ENCODE measurements around the gene KNCN. TPM values are rescaled to one million over a fixed set of nuclear protein-coding genes. Genes with fewer than 3 reads are reported as not detected.

Gene KNCN
- not detected in 3 replicates for total RNA-seq

DNA sequence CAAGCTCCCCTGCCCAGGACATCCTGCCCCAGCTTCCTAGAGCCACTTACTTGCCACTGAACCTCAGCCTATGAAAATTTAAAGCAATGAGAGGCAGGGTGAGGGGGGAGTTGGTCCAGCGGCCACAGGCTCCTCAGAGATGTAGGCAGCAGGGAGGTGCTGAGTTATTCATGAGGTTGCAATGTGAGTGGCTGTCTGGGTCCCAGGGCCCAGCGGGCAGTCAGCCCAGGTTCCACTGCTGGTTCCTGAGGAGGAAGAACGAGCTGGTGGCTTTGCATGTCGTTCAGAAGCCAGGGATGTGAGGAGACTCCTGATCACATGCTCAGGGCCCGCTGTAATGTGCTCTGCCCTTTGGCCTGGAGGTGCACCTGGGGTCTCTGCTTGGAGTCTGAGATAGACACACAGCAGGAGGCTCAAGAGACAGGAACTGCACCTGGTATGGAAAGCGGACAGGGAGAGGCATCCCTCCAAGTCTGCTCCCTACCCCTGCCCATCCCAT lies at the start of gene KNCN:
TSS of gene KNCN (minus strand) at position 51 of the 499 bp plus-strand sequence. CDS start 432 bp downstream, outside the sequence.
- TF ChIP-seq, protein P1, sequence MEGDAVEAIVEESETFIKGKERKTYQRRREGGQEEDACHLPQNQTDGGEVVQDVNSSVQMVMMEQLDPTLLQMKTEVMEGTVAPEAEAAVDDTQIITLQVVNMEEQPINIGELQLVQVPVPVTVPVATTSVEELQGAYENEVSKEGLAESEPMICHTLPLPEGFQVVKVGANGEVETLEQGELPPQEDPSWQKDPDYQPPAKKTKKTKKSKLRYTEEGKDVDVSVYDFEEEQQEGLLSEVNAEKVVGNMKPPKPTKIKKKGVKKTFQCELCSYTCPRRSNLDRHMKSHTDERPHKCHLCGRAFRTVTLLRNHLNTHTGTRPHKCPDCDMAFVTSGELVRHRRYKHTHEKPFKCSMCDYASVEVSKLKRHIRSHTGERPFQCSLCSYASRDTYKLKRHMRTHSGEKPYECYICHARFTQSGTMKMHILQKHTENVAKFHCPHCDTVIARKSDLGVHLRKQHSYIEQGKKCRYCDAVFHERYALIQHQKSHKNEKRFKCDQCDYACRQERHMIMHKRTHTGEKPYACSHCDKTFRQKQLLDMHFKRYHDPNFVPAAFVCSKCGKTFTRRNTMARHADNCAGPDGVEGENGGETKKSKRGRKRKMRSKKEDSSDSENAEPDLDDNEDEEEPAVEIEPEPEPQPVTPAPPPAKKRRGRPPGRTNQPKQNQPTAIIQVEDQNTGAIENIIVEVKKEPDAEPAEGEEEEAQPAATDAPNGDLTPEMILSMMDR (IDR thresholded peaks at IDR 0.05; ENCODE audit: unreplicated experiment): no peak
- H3K27ac Mint-ChIP-seq: no peak within 1 kb of the TSS
- H3K4me1 Mint-ChIP-seq: no peaks in the 10 kb centered on the region
- no peak within 1 kb of the TSS for H3K4me3 Mint-ChIP-seq
- H3K27me3 Mint-ChIP-seq (ENCODE audit: low read depth): peaks cover 55% of the 10 kb centered on the region
- no peak for DNase-seq (ENCODE audit: low spot score in 2 of 2, unreplicated experiment in 2 of 2)
- no peaks in the 10 kb centered on the region for H3K36me3 Mint-ChIP-seq
- no peaks in the 10 kb centered on the region for H3K9me3 Mint-ChIP-seq

- DNase-seq (ENCODE audit: low spot score in 2 of 2, unreplicated experiment in 2 of 2): no peak
- H3K4me1 Mint-ChIP-seq: peaks cover 20% of the 10 kb centered on the region
- TF ChIP-seq, protein P1 (IDR thresholded peaks at IDR 0.05; ENCODE audit: unreplicated experiment): no peak
- H3K27ac Mint-ChIP-seq: no peak overlapping the region
- no peaks in the 10 kb centered on the region for H3K36me3 Mint-ChIP-seq
- H3K27me3 Mint-ChIP-seq (ENCODE audit: low read depth): no peaks in the 10 kb centered on the region
- H3K9me3 Mint-ChIP-seq: no peaks in the 10 kb centered on the region
- H3K4me3 Mint-ChIP-seq: no peak overlapping the region
Measured at GRCh38 chr1:46599059-46599970, 47.9 kb upstream of the KNCN start.

DNA sequence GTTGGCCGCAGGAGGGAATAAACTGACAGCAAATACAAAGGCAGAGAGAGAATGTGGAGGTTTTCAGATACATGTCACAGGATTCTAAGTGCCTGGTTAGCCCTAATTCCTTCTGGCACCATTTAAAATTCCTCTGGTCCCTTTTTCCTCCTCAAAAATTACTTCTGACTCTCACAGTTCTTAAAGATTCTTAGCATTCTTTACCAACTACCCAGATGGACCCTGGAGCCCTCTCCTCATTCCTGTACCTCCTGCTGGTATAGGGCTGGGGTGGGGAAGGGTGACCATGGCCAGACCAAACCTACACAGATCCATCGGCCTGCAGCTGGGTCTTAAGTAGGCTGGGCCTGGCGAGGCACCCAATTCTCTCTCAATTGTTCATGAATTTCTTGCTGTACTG lies 45.4 kb upstream of the KNCN start:
- H3K4me1 Mint-ChIP-seq: peaks cover 10% of the 10 kb centered on the region
- no peak overlapping the region for H3K4me3 Mint-ChIP-seq
- peaks cover 14% of the 10 kb centered on the region for H3K36me3 Mint-ChIP-seq
- H3K9me3 Mint-ChIP-seq: no peaks in the 10 kb centered on the region
- DNase-seq (ENCODE audit: low spot score in 2 of 2, unreplicated experiment in 2 of 2): no peak
- TF ChIP-seq, protein P1 (IDR thresholded peaks at IDR 0.05; ENCODE audit: unreplicated experiment): no peak
- no peak overlapping the region for H3K27ac Mint-ChIP-seq
- H3K27me3 Mint-ChIP-seq (ENCODE audit: low read depth): no peaks in the 10 kb centered on the region

- Mint-ChIP-seq H3K4me1 (peaks cover 4% of the 10 kb centered on the region), H3K36me3 (peaks cover 20% of the 10 kb centered on the region), H3K4me3 (no peak overlapping the region), H3K9me3 (no peaks in the 10 kb centered on the region), H3K27ac (no peak overlapping the region), H3K27me3 (ENCODE audit: low read depth) (no peaks in the 10 kb centered on the region)
- TF ChIP-seq, protein P1 (IDR thresholded peaks at IDR 0.05; ENCODE audit: unreplicated experiment): no peak
- no peak for DNase-seq (ENCODE audit: low spot score in 2 of 2, unreplicated experiment in 2 of 2)
Measured at GRCh38 chr1:46596036-46596435, 44.6 kb upstream of the KNCN start.

- no peak for DNase-seq (ENCODE audit: low spot score in 2 of 2, unreplicated experiment in 2 of 2)
- no peak overlapping the region for H3K4me3 Mint-ChIP-seq
- no peak overlapping the region for H3K27ac Mint-ChIP-seq
- H3K36me3 Mint-ChIP-seq: peaks cover 23% of the 10 kb centered on the region
- H3K9me3 Mint-ChIP-seq: no peaks in the 10 kb centered on the region
- H3K4me1 Mint-ChIP-seq: peaks cover 4% of the 10 kb centered on the region
- H3K27me3 Mint-ChIP-seq (ENCODE audit: low read depth): no peaks in the 10 kb centered on the region
- TF ChIP-seq, protein P1 (IDR thresholded peaks at IDR 0.05; ENCODE audit: unreplicated experiment): no peak
Measured at GRCh38 chr1:46595127-46595526, 43.7 kb upstream of the KNCN start.
